ENCODE measurements around the gene FAM219A.
A peak's percentile ranks its signal among the peaks of the same experiment; 100 is the strongest.
"Not testable (repeated sequence)": the region's sequence is repeated elsewhere in the genome, so short reads cannot be mapped to it uniquely, and the experiment has no call there.

FAM219A gene

GRCh38 chr9:34442770-34443169 lies 15.6 kb downstream of the FAM219A start:
- no peak for DNase-seq

GRCh38 chr9:34440017-34440416 lies 18.4 kb downstream of the FAM219A start:
- peak; percentile 77 for DNase-seq

- not testable (repeated sequence) for DNase-seq
These were observed 19.9 kb downstream of the FAM219A start for GRCh38 chr9:34438465-34438864.

GRCh38 chr9:34437926-34438307 lies 20.5 kb downstream of the FAM219A start:
- DNase-seq = not testable (repeated sequence)

GRCh38 chr9:34437006-34437925 lies 21.1 kb downstream of the FAM219A start:
- peak; percentile 89 for DNase-seq

GRCh38 chr9:34431667-34432066 lies 26.7 kb downstream of the FAM219A start:
- peak; percentile 43 for DNase-seq

- peak; percentile 93 for DNase-seq
These were observed 27.4 kb downstream of the FAM219A start for GRCh38 chr9:34430843-34431437.

- DNase-seq = peak; percentile 99
These were observed 29.9 kb downstream of the FAM219A start for GRCh38 chr9:34428325-34428958.

- DNase-seq = no peak
These were observed 31.9 kb downstream of the FAM219A start for GRCh38 chr9:34426347-34427074.

GRCh38 chr9:34419716-34420504 lies 38.5 kb downstream of the FAM219A start:
- peak; percentile 82 for DNase-seq

GRCh38 chr9:34417734-34418133 lies 40.6 kb downstream of the FAM219A start:
- DNase-seq = peak; percentile 98

- DNase-seq = no peak
These were observed 45.0 kb downstream of the FAM219A start for GRCh38 chr9:34413231-34413852.

- DNase-seq = no peak
These were observed 46.0 kb downstream of the FAM219A start for GRCh38 chr9:34412336-34412735.

- no peak for DNase-seq
These were observed 49.2 kb downstream of the FAM219A start for GRCh38 chr9:34409154-34409553.

GRCh38 chr9:34408173-34408572 lies 50.2 kb downstream of the FAM219A start:
- peak; percentile 26 for DNase-seq

GRCh38 chr9:34406219-34406618 lies 52.2 kb downstream of the FAM219A start:
- DNase-seq = no peak

GRCh38 chr9:34405719-34406118 lies 52.7 kb downstream of the FAM219A start:
- no peak for DNase-seq

- DNase-seq = peak; percentile 79
These were observed 54.6 kb downstream of the FAM219A start for GRCh38 chr9:34403554-34404380.

- DNase-seq = no peak
These were observed 57.4 kb downstream of the FAM219A start for GRCh38 chr9:34400686-34401602.

GRCh38 chr9:34400275-34400674 lies 58.1 kb downstream of the FAM219A start:
- DNase-seq = no peak
